ENCODE results near the gene PER1. TPM values are rescaled to one million over a fixed set of nuclear protein-coding genes. Genes with fewer than 3 reads are reported as not detected.

Gene PER1
- total RNA-seq, 2 donors from 2014 or later: 59.4 to 75.0 TPM

GRCh38 chr17:8151641-8152111 is 528 bp downstream of the PER1 start:
- no peaks in the 10 kb centered on the region for H3K9me3 ChIP-seq
- H3K27ac ChIP-seq: peak overlapping the region; percentile 100
- H3K27me3 ChIP-seq: no peaks in the 10 kb centered on the region
- H3K36me3 ChIP-seq: peaks cover 58% of the 10 kb centered on the region
- H3K4me1 ChIP-seq: peaks cover 0 to 56% of the 10 kb centered on the region in 2 donors
- peak; percentile 96 for DNase-seq (ENCODE audit: low spot score)
- H3K4me3 ChIP-seq: peak overlapping the region; percentile 83 to 92
- TF ChIP-seq CTCF (IDR thresholded peaks at IDR 0.05): no peak

GRCh38 chr17:8151120-8151640 is 1.0 kb downstream of the PER1 start:
- peak in 1 of 2 donors; percentile 13 for TF ChIP-seq CTCF (IDR thresholded peaks at IDR 0.05)
- H3K4me1 ChIP-seq: peaks cover 0 to 61% of the 10 kb centered on the region in 2 donors

GRCh38 chr17:8150194-8151119 is 1.7 kb downstream of the PER1 start:
- Histone ChIP-seq H3K27ac (peak overlapping the region; percentile 100), H3K9me3 (no peaks in the 10 kb centered on the region), H3K4me3 (peak overlapping the region; percentile 83 to 92), H3K4me1 (peaks cover 0 to 67% of the 10 kb centered on the region in 2 donors), H3K36me3 (peaks cover 70% of the 10 kb centered on the region), H3K27me3 (no peaks in the 10 kb centered on the region)
- DNase-seq (ENCODE audit: low spot score): no peak
- no peak for TF ChIP-seq CTCF (IDR thresholded peaks at IDR 0.05)

More at GRCh38 chr17:8151120-8151640, 1.0 kb downstream of the PER1 start:
- H3K27ac ChIP-seq: peak overlapping the region; percentile 100
- H3K9me3 ChIP-seq: no peaks in the 10 kb centered on the region
- H3K27me3 ChIP-seq: no peaks in the 10 kb centered on the region
- DNase-seq (ENCODE audit: low spot score): peak; percentile 93
- H3K36me3 ChIP-seq: peaks cover 63% of the 10 kb centered on the region
- peak overlapping the region; percentile 83 to 92 for H3K4me3 ChIP-seq

GRCh38 chr17:8149419-8150193 is 2.6 kb downstream of the PER1 start:
- H3K4me1 ChIP-seq: peaks cover 0 to 67% of the 10 kb centered on the region in 2 donors
- H3K4me3 ChIP-seq: peak overlapping the region in 1 of 2 donors; percentile 83
- peak overlapping the region; percentile 100 for H3K27ac ChIP-seq
- TF ChIP-seq CTCF (IDR thresholded peaks at IDR 0.05): no peak
- H3K9me3 ChIP-seq: no peaks in the 10 kb centered on the region
- peaks cover 79% of the 10 kb centered on the region for H3K36me3 ChIP-seq
- H3K27me3 ChIP-seq: no peaks in the 10 kb centered on the region
- DNase-seq (ENCODE audit: low spot score): no peak

GRCh38 chr17:8148560-8148959 is 3.6 kb downstream of the PER1 start:
- H3K27ac ChIP-seq: peak overlapping the region; percentile 100
- H3K4me1 ChIP-seq: peaks cover 0 to 62% of the 10 kb centered on the region in 2 donors
- no peak for TF ChIP-seq CTCF (IDR thresholded peaks at IDR 0.05)
- no peaks in the 10 kb centered on the region for H3K9me3 ChIP-seq
- peaks cover 89% of the 10 kb centered on the region for H3K36me3 ChIP-seq
- H3K27me3 ChIP-seq: no peaks in the 10 kb centered on the region
- H3K4me3 ChIP-seq: no peak overlapping the region
- DNase-seq (ENCODE audit: low spot score): no peak
